22Rv1 (cell line): Measurements from ENCODE around the gene TICAM2.

Experiments used
- CTCF ChIP-seq: fragments of 450-650 bp; IDR thresholded peaks from 2 replicates; pipeline ENCODE4 v1.5.1; 2017; ENCODE audit warnings: mild to moderate bottlenecking
- ZFX ChIP-seq: fragments of 450-650 bp; IDR thresholded peaks from 2 replicates; pipeline ENCODE4 v1.6.1; 2017; ENCODE audit warnings: antibody characterized with exemption, borderline replicate concordance

DNA sequence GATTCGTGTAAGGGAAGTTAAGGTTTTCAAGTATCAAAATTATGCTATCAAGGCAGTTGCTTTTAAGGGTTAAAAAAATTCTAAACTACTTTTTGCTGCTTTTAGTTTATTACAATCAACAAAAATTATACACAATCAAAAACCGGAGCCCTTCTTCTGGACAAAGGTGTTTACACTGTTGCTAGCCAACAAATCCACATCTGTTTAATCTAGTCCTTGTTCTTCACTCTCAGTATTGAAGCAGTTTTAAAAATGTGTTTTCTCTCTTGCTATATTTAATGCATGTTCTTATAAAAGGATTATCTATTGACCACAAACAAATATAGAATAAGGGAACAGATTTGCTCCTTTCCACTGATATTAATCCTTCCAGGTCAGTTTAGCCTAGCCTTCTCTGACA lies 60.2 kb downstream of the TICAM2 start:
- TF ChIP-seq CTCF (no peak), ZFX (no peak)
